ENCODE results near the gene CCDC170.

The CCDC170 gene

GRCh38 chr6:151617539-151617938 lies 123.7 kb downstream of the CCDC170 start:
- DNase-seq (ENCODE audit: low spot score): no peak

GRCh38 chr6:151618717-151619116 lies 124.9 kb downstream of the CCDC170 start:
- no peak for DNase-seq (ENCODE audit: low spot score)

GRCh38 chr6:151620179-151620578 lies 126.4 kb downstream of the CCDC170 start:
- DNase-seq (ENCODE audit: low spot score): no peak

- no peak for DNase-seq (ENCODE audit: low spot score)
These were observed 130.3 kb downstream of the CCDC170 start for GRCh38 chr6:151624071-151624470.

- DNase-seq (ENCODE audit: low spot score): no peak
These were observed 130.7 kb downstream of the CCDC170 start for GRCh38 chr6:151624481-151624880.

DNA sequence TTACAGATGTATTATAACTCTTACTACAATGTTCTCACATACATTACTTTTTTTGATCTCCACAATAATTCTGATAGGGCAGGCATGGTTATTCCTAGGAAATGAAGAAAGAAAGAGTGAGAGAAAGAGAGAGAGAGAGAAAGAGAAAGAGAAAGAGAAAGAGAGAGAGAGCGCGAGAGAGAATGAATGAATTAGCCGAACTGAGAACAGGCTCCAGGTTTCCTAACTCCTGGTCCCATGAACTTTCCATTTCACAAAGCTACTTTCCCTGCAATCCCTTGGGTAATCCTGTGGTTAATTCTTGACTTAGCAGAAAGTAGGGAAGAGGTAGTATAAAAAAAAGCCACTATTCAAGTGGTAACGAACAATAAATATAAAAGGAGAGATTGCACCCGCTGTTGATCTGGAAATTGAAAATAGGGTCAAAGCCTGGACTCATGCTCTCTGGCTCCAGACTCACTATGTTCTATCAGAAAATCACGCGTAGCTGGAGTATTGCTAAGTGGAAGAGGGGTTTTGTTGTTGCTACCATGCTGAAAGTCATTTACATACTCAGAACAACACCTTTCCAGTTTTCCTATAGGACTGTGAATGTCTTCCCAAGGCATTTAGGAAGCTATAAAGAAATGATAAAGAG lies 131.2 kb downstream of the CCDC170 start:
- no peak for DNase-seq (ENCODE audit: low spot score)

DNA sequence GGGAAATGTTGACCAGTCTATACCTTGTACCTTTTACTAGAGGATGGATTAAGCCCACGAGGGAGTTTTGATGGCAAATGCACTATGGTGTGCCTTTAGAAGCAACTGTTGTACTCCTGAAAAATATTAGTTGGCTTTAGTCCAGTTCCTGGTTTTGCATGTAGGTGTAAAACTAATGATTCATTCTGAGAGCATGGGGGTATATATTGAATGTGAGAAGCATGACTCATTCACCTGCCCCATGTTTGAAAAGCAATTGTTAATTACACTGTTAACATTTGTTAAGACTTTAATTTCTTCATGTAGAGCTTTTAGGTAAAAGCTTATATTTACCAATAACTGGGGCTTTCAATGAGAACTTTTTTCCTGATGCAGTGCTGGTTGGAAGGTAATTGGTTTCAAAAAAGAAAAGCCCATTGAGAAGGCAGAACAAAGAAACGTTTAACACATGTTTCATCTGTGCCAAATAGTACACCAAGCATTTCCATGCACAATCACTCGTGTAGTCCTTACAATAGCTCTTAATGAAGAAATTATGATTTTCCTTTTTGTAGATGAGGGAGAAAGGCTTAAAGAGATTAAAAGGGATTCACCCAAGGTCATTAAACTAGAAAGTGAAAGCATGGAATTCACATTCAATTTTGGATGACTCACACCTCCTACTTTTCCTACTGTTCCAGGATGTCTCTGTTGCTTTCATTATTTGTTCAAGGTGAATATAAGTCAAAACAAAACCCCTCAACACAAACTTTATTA lies 134.1 kb downstream of the CCDC170 start:
- DNase-seq (ENCODE audit: low spot score): no peak

DNA sequence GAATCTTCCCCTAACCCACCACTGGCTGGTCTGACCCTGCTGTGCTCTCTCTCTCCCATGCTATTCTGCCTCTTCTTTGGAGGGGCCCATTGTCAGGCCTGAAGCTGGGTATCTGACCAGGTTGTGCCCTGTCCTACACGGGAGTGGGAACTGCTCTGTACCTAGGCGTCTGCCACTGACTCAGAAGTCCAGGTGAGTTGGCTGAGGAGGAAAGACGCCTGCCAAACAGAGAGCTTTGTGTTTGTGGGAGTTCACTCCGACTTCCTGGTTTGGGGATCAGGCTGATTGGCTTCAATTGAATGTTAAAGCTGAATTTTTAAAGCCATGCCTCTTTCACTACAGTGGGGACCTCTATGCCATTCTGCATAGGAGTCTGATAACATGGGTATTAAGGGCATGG lies 136.0 kb downstream of the CCDC170 start:
- DNase-seq (ENCODE audit: low spot score): no peak

DNA sequence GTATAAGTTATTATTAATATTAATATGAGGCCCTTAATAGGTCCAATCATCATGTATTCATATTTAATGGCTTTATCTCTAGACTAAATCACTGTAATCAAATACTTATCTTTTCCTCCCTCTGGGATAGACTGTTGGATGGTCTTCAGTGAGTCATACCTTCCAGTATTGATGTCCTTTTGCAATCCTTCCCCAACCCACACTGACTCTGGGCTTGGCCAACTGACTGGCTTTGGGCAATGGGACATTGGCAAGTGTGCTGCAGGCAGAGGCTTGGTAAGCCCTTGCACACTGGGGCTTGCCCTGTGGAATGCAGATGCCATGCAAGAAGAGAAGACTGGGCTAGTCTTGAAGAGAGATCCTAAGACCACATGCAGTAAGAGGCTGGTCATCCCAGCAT lies 136.6 kb downstream of the CCDC170 start:
- DNase-seq (ENCODE audit: low spot score): no peak

DNA sequence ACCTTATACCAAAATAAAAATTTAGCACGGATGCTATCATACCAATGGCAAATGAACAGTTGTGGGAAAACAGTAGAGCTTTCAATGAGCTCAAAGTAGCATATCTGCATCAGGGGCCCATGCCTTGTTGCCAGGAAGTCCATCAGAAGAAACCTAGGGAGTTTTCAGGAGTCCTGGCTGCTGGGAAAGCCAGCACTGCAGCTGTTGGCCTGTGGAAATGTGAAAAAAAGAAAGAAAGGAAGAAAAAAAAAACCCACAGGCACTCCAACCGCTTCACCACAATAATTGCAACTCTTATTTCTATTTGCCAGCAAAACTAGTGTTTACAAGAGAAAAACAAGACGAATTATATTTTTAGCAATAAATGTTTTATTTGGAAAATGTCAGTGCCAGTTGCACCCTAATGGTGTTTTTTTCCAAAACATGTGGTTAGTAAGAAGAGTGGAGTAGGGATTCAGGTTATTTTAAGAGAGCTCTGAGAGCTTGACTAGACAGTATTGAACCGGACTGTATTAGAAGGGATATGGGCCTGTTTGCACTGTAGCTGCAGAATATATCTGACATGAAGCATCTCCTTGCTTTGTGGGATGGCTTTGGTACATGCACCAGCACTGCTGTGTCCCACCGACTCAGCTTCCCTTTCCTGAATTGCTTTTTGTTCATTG lies 137.3 kb downstream of the CCDC170 start:
- no peak for DNase-seq (ENCODE audit: low spot score)

DNA sequence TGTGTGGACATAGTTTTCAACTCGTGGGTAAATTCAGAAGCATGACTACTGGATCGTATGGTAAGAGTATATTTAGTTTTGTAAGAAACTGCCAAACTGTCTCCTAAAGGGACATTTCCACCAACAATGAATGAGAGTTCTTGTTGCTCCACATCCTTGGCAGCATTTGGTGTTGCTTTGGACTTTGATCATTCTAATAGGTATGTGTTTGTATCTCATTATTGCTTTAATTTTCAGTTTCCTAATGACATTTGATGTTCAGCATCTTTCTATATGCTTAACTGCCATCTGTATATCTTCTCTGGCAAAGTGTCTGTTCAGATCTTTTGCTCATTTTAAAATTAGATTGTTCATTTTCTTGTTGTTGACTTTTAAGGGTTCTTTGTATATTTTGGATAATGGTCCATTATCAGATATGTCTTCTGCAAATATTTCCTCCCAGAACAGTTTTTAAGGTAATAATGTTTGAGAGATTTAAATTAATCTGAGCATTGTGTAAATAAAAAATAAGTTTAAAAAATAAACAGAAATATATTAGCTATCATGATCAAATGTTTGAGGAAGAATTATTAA lies 138.7 kb downstream of the CCDC170 start:
- no peak for DNase-seq (ENCODE audit: low spot score)

DNA sequence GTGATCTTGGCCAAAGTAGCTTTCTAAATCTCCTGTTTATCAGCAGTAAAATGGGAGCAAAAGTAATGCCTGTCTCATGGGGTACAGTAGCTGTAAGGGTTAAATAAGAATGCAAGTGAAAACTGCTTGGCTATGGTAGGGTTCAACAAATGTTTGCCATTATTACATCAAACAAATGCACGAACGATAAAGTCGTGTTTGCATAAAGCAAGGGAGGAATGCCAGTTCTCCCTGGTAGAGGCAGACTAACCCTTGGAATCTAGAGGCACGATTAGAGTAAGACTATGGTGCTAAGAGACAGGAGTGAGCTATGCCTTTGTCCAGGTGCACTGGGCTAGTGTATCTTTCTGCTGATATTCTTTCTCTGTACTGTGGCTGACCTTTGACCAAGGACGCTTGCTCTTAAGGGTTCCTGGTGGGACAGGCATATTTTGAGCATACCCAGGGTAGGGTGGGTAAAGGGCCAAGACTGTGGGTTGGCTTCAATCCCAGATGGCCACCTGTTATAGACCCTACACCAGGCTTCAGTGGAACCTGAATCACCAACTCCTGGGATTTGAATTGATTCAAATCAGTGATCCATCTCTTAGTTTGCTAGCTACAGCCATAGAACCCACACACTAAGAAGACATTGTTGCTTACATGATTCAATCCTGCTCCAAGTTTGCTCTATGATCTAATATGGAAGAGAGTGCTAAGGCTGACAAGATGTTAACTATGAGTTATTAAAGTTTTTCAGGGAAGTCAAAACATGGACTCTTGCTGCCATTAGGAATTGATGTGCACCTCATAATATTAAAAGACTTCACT lies 139.9 kb downstream of the CCDC170 start:
- DNase-seq (ENCODE audit: low spot score): no peak

GRCh38 chr6:151634336-151634720 lies 140.5 kb downstream of the CCDC170 start:
- DNase-seq (ENCODE audit: low spot score): no peak

GRCh38 chr6:151635741-151636140 lies 141.9 kb downstream of the CCDC170 start:
- DNase-seq (ENCODE audit: low spot score): no peak

- no peak for DNase-seq (ENCODE audit: low spot score)
These were observed 144.0 kb downstream of the CCDC170 start for GRCh38 chr6:151637814-151638213.

DNA sequence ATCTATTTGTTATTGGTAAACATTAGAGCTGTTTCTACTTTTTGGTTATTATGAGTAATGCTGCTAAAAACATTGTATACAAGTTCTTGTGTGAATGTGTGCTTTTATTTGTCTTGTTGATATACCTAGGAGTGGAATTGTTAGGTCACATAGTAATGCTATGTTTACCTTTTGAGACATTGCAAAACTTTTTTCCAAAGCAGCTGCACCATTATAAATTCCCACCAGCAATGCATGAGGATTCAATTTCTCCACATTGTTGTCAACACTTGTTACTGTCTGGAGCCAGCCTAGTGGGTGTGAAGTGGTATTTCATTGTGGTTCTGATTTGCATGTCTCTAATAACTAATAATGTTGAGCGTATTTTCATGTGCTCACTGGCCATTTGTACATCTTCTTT lies 145.9 kb downstream of the CCDC170 start:
- no peak for DNase-seq (ENCODE audit: low spot score)

DNA sequence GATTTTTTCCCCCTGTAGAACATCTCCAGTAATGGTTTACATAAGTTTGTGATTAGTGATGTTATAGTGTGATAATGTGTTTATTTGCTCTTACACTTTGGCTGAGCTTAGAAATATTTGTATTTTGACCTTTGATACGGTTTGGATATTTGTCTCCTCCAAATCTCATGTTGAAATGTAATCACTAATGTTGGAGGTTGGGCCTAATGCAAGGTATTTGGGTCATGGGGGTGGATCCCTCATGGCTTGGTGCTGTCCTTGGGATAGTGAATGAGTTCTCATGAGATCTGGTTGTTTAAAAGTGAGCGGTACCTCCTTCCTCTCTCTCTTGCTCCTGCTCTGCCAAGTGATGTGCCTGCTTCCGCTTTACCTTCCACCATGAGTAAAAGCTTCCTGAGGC lies 147.2 kb downstream of the CCDC170 start:
- no peak for DNase-seq (ENCODE audit: low spot score)

DNA sequence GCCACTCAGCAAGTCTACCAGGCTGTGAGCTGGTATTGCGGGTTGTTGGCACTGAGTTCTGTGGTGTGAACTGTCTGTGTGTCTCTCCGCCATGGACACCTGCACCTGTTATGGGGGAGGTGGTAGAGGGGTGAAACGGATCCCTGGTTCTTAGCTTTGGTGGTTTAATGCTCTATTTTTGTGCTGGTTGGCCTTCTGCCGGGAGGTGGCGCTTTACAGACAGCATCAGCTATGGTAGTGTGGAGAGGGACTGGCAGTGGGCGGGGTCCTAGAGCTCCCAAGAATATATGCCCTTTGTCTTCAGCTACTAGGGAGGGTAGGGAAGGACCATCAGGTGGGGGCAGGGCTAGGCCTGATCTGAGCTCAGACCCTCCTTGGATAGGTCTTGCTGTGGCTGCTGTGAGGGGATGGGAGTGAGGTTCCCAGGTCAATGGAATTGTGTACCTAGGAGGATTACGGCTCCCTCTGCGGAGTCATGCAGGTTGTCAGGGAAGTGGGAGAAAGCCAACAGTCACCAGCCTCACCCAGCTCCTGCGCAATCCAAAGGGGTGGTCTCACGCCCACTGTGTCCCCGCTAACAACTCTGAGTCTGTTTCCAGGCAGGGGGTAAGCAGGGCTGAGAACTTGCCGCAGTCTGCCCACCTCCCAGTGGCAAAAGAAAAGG lies 154.3 kb downstream of the CCDC170 start:
- peak; percentile 21 for DNase-seq (ENCODE audit: low spot score)

- DNase-seq (ENCODE audit: low spot score): no peak
These were observed 156.0 kb downstream of the CCDC170 start for GRCh38 chr6:151649835-151650234.

GRCh38 chr6:151651639-151652038 lies 157.8 kb downstream of the CCDC170 start:
- DNase-seq (ENCODE audit: low spot score): no peak

DNA sequence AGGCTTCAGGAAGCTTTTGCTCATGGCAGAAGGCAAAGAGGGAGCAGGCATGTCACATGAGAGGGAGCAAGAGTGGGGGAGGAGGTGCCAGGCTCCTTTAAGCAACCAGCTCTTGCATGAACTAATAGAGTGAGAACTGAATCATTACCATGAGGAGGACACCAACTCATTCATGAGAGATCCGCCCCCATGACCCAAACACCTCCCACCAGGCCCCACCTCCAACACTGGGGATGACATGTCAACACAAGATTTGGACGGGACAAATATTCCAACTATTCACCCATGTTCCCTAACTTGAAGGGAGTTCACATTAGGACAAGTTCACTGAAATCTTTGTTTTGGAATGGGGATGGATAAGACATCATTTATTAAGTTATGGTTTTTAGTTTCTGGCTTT lies 158.5 kb downstream of the CCDC170 start:
- no peak for DNase-seq (ENCODE audit: low spot score)

DNA sequence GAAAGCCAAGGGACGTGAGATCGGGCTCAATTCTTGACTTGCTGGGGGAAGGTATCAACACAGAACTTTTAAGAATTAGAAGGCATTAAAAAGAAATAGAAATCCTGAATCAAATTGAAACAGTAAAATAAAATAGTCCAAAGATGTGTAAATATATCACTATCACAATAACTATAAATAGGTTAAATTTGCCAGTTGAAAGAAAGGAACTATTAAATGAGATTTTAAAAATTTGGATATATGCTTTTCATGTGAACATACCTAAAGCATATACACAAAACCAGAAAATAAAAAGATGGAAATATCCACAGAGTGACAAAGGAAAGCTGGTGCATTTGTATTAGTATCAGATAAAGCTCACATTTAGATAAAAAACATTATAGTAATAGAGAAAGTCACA lies 161.3 kb downstream of the CCDC170 start:
- DNase-seq (ENCODE audit: low spot score): no peak

Data from cerebellar cortex (tissue), 1 donor.